ENCODE measurements around the gene KCNT2. TPM values are rescaled to one million over a fixed set of nuclear protein-coding genes. Genes with fewer than 3 reads are reported as not detected.
A peak's percentile ranks its signal among the peaks of the same experiment; 100 is the strongest.

KCNT2 gene
- total and polyA plus RNA-seq, 2 donors (not counting 3 experiments of a cell fraction or from before 2014, with no cell fraction given), result 0.46 to 1.6 TPM

- no peak overlapping the region for H3K4me3 ChIP-seq (replicated peaks in 1 of 3; ENCODE audit: insufficient read depth in 1 of 3, low read depth in 1 of 3, low read length in 3 of 3)
- TF ChIP-seq POLR2AphosphoS5 (IDR thresholded peaks at IDR 0.05; ENCODE audit: insufficient read depth, low read depth, low read length) (no peak), GATA2 (IDR thresholded peaks at IDR 0.05; ENCODE audit: insufficient read depth, insufficient read length, low read depth, low read length) (no peak), JUN (IDR thresholded peaks at IDR 0.05; ENCODE audit: borderline replicate concordance, insufficient read depth, insufficient read length, low read depth) (no peak), MAX (IDR thresholded peaks at IDR 0.05; ENCODE audit: insufficient read depth, insufficient read length) (no peak), POLR2A (IDR thresholded peaks at IDR 0.05; ENCODE audit: low read depth, low read length) (no peak), FOS (IDR thresholded peaks at IDR 0.05; ENCODE audit: borderline replicate concordance, insufficient read depth, low read length) (no peak), MYC (IDR thresholded peaks at IDR 0.05; ENCODE audit: low read depth, low read length) (no peak), EZH2 (IDR thresholded peaks at IDR 0.05; ENCODE audit: borderline replicate concordance, low read depth, low read length, severe bottlenecking) (no peak)
- TF ChIP-seq, protein P1, sequence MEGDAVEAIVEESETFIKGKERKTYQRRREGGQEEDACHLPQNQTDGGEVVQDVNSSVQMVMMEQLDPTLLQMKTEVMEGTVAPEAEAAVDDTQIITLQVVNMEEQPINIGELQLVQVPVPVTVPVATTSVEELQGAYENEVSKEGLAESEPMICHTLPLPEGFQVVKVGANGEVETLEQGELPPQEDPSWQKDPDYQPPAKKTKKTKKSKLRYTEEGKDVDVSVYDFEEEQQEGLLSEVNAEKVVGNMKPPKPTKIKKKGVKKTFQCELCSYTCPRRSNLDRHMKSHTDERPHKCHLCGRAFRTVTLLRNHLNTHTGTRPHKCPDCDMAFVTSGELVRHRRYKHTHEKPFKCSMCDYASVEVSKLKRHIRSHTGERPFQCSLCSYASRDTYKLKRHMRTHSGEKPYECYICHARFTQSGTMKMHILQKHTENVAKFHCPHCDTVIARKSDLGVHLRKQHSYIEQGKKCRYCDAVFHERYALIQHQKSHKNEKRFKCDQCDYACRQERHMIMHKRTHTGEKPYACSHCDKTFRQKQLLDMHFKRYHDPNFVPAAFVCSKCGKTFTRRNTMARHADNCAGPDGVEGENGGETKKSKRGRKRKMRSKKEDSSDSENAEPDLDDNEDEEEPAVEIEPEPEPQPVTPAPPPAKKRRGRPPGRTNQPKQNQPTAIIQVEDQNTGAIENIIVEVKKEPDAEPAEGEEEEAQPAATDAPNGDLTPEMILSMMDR (IDR thresholded peaks at IDR 0.05; ENCODE audit: extremely low read depth in 1 of 2, insufficient read depth in 1 of 2, low read depth in 1 of 2, low read length in 2 of 2), result no peak
- no peak overlapping the region for H3K27ac ChIP-seq (ENCODE audit: insufficient read depth, low read depth, low read length)
- H2AFZ ChIP-seq (ENCODE audit: low read depth, low read length), result no peak overlapping the region
- no peak for DNase-seq (ENCODE audit: low read depth, low spot score)
- no peaks in the 10 kb centered on the region for H3K9me3 ChIP-seq (replicated peaks; ENCODE audit: control insufficient read depth, insufficient read depth, low read length)
- no peak overlapping the region for H3K4me2 ChIP-seq (ENCODE audit: insufficient read depth, low read length)
- dilution Hi-C loops (cut with MboI; ENCODE audit: extremely low pct_ligation_motif_present, low sequenced_read_pairs) (no loop called here), intact Hi-C loops (cut with micrococcal nuclease) (no loop called here)
- H3K27me3 ChIP-seq (ENCODE audit: control insufficient read depth in 2 of 2, insufficient read depth in 2 of 2, low read length in 2 of 2), result no peaks in the 10 kb centered on the region
- ChIA-PET CTCF (interaction anchor here (10.2 kb wide), 1 partner anchor 155 kb away, joined by 377 read pairs; no protein-coding TSS in a partner anchor), POLR2A (no interaction called here)
- BruUV-seq (replicated peaks), result no TSS peak
- H3K9me1 ChIP-seq (replicated peaks; ENCODE audit: control insufficient read depth, extremely low read depth, insufficient read depth, low read length), result no peaks in the 10 kb centered on the region
- no peaks in the 10 kb centered on the region for H4K20me1 ChIP-seq (replicated peaks; ENCODE audit: control insufficient read depth, extremely low read depth, insufficient read depth, low read length)
- FAIRE-seq, result peak; percentile 24
- H3K79me2 ChIP-seq (ENCODE audit: control insufficient read depth, insufficient read depth, low read length), result no peaks in the 10 kb centered on the region
- H3K36me3 ChIP-seq (ENCODE audit: control insufficient read depth in 2 of 2, extremely low read depth in 1 of 2, insufficient read depth in 2 of 2, low read length in 2 of 2), result no peaks in the 10 kb centered on the region
- H3K9ac ChIP-seq (replicated peaks; ENCODE audit: extremely low read depth, insufficient read depth, low read length), result no peak overlapping the region
- H3K4me1 ChIP-seq (ENCODE audit: control insufficient read depth, extremely low read depth, insufficient read depth, low read length), result no peaks in the 10 kb centered on the region
These were observed 305.8 kb downstream of the KCNT2 start for GRCh38 chr1:196302420-196302819.
